GM12801 (cell line): ENCODE data around the gene GLIPR1L1.

ENCODE experiments used
- CTCF ChIP-seq: IDR thresholded peaks from one replicate; pipeline ENCODE4 v1.5.1; 2011; ENCODE audit warnings: control low read depth; ENCODE audit not compliant: insufficient read length; ENCODE audit errors: extremely low read depth

The GLIPR1L1 gene, protein sequence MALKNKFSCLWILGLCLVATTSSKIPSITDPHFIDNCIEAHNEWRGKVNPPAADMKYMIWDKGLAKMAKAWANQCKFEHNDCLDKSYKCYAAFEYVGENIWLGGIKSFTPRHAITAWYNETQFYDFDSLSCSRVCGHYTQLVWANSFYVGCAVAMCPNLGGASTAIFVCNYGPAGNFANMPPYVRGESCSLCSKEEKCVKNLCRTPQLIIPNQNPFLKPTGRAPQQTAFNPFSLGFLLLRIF

GRCh38 chr12:75334384-75335030, at the start of gene GLIPR1L1:
Gene GLIPR1L1, plus strand, starts transcription at chr12:75334670. Its CDS starts 59 bp downstream, at chr12:75334729.
- TF ChIP-seq CTCF: no peak

- TF ChIP-seq CTCF: no peak
Measured at GRCh38 chr12:75288860-75289259, 45.6 kb upstream of the GLIPR1L1 start.

DNA sequence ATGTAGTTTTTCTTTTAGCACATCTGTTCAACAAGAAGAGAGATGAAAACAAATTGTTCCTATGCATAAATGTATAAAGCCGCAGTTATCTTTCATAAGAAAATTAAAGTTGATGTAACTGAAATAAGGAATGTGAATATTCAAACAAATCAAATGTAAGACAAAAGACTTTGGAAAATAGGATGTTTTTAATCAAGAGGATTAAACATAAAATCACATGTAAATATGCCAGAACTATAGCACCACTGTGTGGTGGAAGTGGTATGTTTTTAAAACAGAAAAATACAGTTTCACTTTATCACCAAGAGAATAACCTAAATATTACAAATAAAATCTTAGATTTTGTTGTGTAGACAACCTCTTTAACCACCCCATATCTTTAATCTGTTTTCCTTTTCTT, 44.7 kb upstream of the GLIPR1L1 start:
- no peak for TF ChIP-seq CTCF

- no peak for TF ChIP-seq CTCF
Measured at GRCh38 chr12:75291014-75291413, 43.5 kb upstream of the GLIPR1L1 start.

GRCh38 chr12:75294336-75294735, 40.1 kb upstream of the GLIPR1L1 start:
- TF ChIP-seq CTCF: no peak

DNA sequence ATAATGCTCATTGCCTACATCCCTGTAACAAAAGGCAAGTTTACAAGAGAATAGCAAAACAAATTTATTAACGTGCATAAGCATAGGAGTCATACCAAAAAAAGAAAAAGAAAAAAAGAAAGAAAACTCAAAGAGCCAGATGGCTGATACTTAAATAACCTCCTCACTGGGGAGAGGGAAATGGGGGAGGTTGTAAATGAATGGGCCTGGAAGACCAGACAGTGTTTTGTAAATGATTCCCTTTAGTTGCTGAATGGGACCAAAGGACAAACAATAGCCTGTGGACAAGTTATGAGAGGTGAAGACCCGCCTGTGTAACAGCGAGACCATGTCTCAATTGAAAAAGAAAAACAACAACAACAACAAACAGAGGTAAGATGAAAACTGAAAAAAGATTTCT, 39.7 kb upstream of the GLIPR1L1 start:
- TF ChIP-seq CTCF: no peak

GRCh38 chr12:75302225-75302624, 32.2 kb upstream of the GLIPR1L1 start:
- TF ChIP-seq CTCF: no peak
